Naive thymus-derived CD8-positive, alpha-beta T cell (primary cell): ENCODE measurements around the gene LRPAP1. TPM values are rescaled to one million over a fixed set of nuclear protein-coding genes. Genes with fewer than 3 reads are reported as not detected.
"Not testable (repeated sequence)": the region's sequence is repeated elsewhere in the genome, so short reads cannot be mapped to it uniquely, and the experiment has no call there.

ENCODE experiments used
- ATAC-seq, 2 donors: fragments of 150-1000 bp; cut with Tn5 transposase in 1 of 2; sonication (Bioruptor Pico), chemical (Tn5 transposase) in 1 of 2; 1 replicate in 1 of 2; 2 replicates in 1 of 2; pipeline ENCODE4 v1.10.0; 2021; ENCODE audit warnings: mild to moderate bottlenecking in 2 of 2, moderate library complexity in 2 of 2
- POLR2A ChIA-PET: fragments of 350-600 bp; sonication (Branson Sonifier 250); formaldehyde crosslinking; loops from one replicate; lab custom pipeline; 2021; ENCODE audit warnings: antibody characterized with exemption; lab: Charles Lee
- DNase-seq, 10 donors: peaks; one replicate each; pipeline versions ENCODE4 v3.0.0 to v3.0.0-alpha.2; 2020 to 2022
- H3K27ac Mint-ChIP-seq, 10 donors: one replicate each; pipeline ENCODE4 v1.8.0; 2020 to 2022; ENCODE audit warnings: mild to moderate bottlenecking in 10 of 10, mixed read lengths in 10 of 10, moderate library complexity in 4 of 10, inconsistent platforms in 1 of 10
- H3K27me3 Mint-ChIP-seq, 5 donors: one replicate each; pipeline ENCODE4 v1.8.0; 2021 to 2022; ENCODE audit warnings: mixed read lengths in 5 of 5
- H3K36me3 Mint-ChIP-seq, 3 donors: one replicate each; pipeline ENCODE4 v1.8.0; 2020 to 2022; ENCODE audit warnings: mixed read lengths in 3 of 3, mild to moderate bottlenecking in 2 of 3, inconsistent platforms in 1 of 3
- H3K4me1 Mint-ChIP-seq, 4 donors: one replicate each; pipeline ENCODE4 v1.8.0; 2021 to 2022; ENCODE audit warnings: mixed read lengths in 4 of 4
- H3K4me3 Mint-ChIP-seq, 10 donors: one replicate each; pipeline ENCODE4 v1.8.0; 2020 to 2022; ENCODE audit warnings: mild to moderate bottlenecking in 10 of 10, mixed read lengths in 10 of 10, moderate library complexity in 6 of 10, inconsistent platforms in 1 of 10
- H3K9me3 Mint-ChIP-seq, 9 donors: one replicate each; pipeline ENCODE4 v1.8.0; 2020 to 2022; ENCODE audit warnings: mixed read lengths in 9 of 9, mild to moderate bottlenecking in 3 of 9, inconsistent platforms in 1 of 9, moderate library complexity in 1 of 9
- polyA plus RNA-seq, 3 donors: library from polyadenylated mRNA; unstranded; fragments of 300-500 nt; fragmentation: Illumina TruSeq; gene quantifications; one replicate each; pipeline ENCODE4 v1.2.3, GENCODE V29; 2021
- total RNA-seq, 8 experiments: library from RNA in 2 of 8; stranded (reverse) in 2 of 8; gene quantifications; one replicate each; pipeline ENCODE4 v1.2.3 and lab custom pipeline; 2021 to 2026

Gene LRPAP1
- total and polyA plus RNA-seq, 5 experiments from 2014 or later: 82.0 to 126 (median 113) TPM

DNA sequence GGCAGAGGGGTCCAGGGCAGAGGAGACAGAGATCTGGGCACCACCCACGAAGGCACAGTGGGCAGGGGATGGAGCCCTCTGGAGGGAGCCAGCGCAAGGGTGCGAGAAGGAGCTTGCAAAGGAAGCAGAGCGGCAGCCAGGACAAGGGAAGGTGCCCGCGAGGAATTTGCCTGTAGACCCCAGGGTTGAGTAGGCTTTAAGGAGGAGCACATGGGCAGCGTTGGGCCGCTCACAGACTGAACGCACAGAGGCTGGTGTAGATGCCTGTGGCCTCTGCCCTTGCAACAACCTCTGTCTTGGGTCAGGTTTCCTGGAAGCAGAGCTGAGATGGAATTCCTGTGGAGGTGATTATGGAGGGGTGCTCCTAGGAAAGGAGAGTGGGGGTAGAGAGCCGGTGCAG, 3.6 kb upstream of the LRPAP1 start:
- Mint-ChIP-seq H3K27me3 (peaks cover 3 to 13% (median 7%) of the 10 kb centered on the region in 5 donors), H3K9me3 (peaks cover 0 to 18% (median 8%) of the 10 kb centered on the region in 9 donors), H3K4me1 (peaks cover 11 to 29% (median 18%) of the 10 kb centered on the region in 4 donors)
- H3K27ac Mint-ChIP-seq, H3K4me3 Mint-ChIP-seq, DNase-seq, ATAC-seq, POLR2A ChIA-PET, H3K36me3 Mint-ChIP-seq: not testable (repeated sequence)

DNA sequence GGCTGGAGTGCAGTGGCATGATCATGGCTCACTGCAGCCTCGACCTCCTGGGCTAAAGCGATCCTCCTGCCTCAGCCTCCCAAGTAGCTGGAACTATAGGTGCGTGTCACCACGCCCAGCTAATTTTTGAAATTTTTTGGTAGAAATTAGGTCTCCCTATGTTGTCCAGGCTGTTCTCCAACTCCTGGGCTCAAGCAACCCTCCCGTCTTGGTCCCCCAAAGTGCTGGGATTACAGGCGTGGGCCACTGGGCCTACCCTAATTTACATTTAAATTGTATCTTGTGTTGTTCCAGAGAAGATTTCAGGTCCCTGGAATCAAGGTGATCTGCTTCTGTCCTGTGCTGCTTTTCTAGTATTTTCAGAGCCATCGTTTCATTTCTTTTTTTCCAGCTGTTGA, 1.2 kb upstream of the LRPAP1 start:
- Mint-ChIP-seq H3K9me3 (peaks cover 0 to 16% (median 7%) of the 10 kb centered on the region in 9 donors), H3K36me3 (peaks cover 3 to 6% (median 5%) of the 10 kb centered on the region in 3 donors), H3K4me1 (peaks cover 11 to 43% (median 38%) of the 10 kb centered on the region in 4 donors), H3K4me3 (peak overlapping the region; percentile 50 to 100 (median 86)), H3K27ac (peak overlapping the region in 6 of 10 donors; percentile 34 to 83 (median 38)), H3K27me3 (peaks cover 3 to 13% (median 7%) of the 10 kb centered on the region in 5 donors)
- no peak for ATAC-seq
- no peak for DNase-seq
- POLR2A ChIA-PET: no interaction called here

GRCh38 chr4:3532751-3533422, 665 bp upstream of the LRPAP1 start:
- POLR2A ChIA-PET: interaction anchor here (0.6 kb wide), 1 partner anchor 806 kb away, joined by 3 read pairs; no protein-coding TSS in a partner anchor

GRCh38 chr4:3531318-3531878, 824 bp downstream of the LRPAP1 start:
- POLR2A ChIA-PET: no interaction called here
- peaks cover 13 to 60% (median 50%) of the 10 kb centered on the region in 4 donors for H3K4me1 Mint-ChIP-seq
- ATAC-seq (no peak), DNase-seq (no peak)
- H3K9me3 Mint-ChIP-seq: peaks cover 0 to 11% (median 5%) of the 10 kb centered on the region in 9 donors
- peaks cover 3 to 13% (median 7%) of the 10 kb centered on the region in 5 donors for H3K27me3 Mint-ChIP-seq
- peak overlapping the region; percentile 86 to 100 (median 99) for H3K4me3 Mint-ChIP-seq
- H3K36me3 Mint-ChIP-seq: peaks cover 4 to 16% (median 5%) of the 10 kb centered on the region in 3 donors
- peak overlapping the region in 8 of 10 donors; percentile 53 to 98 (median 89) for H3K27ac Mint-ChIP-seq

More at GRCh38 chr4:3532751-3533422, 665 bp upstream of the LRPAP1 start:
- ATAC-seq: no peak
- Mint-ChIP-seq H3K27me3 (peaks cover 3 to 13% (median 7%) of the 10 kb centered on the region in 5 donors), H3K4me3 (peak overlapping the region; percentile 98 to 100 (median 99)), H3K4me1 (peaks cover 11 to 47% (median 43%) of the 10 kb centered on the region in 4 donors), H3K27ac (peak overlapping the region in 9 of 10 donors; percentile 37 to 99 (median 98)), H3K36me3 (peaks cover 4 to 10% (median 5%) of the 10 kb centered on the region in 3 donors), H3K9me3 (peaks cover 0 to 16% (median 7%) of the 10 kb centered on the region in 9 donors)
- DNase-seq: no peak

DNA sequence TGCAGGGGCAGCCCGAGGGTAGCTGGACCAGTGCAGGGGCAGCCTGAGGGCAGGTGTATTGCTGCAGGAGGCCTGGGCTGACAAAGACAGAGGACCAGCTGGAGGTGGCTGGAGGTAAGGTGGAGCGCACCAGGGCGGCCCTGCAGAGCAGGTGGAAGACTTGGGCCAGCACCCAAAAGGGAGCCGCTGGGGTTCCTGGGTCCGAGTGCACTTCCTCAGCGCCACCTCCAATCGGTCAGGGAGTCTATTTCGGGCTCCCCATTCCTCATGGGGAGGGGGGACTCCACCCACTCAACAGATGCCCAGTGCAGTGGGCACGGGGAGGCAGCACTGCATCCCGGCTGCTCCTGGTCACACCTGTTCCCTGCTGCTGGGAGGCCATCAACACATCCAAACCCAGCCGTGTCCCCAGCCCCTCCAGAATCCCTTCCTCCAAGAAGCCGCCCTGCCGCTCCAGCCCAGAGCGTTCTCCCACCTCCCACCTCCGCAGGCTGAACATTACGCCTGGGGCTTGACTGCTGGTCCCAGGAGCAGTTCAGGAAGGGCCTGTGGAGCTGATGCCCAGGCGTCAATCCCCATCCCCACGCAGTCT, 1.5 kb downstream of the LRPAP1 start:
- Mint-ChIP-seq H3K27ac (peak overlapping the region in 8 of 10 donors; percentile 3 to 98 (median 69)), H3K36me3 (peaks cover 4 to 16% (median 5%) of the 10 kb centered on the region in 3 donors), H3K4me3 (peak overlapping the region; percentile 86 to 100 (median 99)), H3K9me3 (peaks cover 0 to 9% (median 5%) of the 10 kb centered on the region in 9 donors), H3K27me3 (peaks cover 3 to 12% (median 7%) of the 10 kb centered on the region in 5 donors), H3K4me1 (peaks cover 13 to 61% (median 50%) of the 10 kb centered on the region in 4 donors)
- DNase-seq (no peak), ATAC-seq (no peak)
- POLR2A ChIA-PET: no interaction called here

GRCh38 chr4:3530051-3530450, 2.2 kb downstream of the LRPAP1 start:
- H3K27ac Mint-ChIP-seq: peak overlapping the region in 6 of 10 donors; percentile 12 to 53 (median 38)
- peaks cover 13 to 61% (median 50%) of the 10 kb centered on the region in 4 donors for H3K4me1 Mint-ChIP-seq
- ATAC-seq (no peak), DNase-seq (no peak)
- peaks cover 0 to 2% (median 0%) of the 10 kb centered on the region in 9 donors for H3K9me3 Mint-ChIP-seq
- POLR2A ChIA-PET: no interaction called here
- peaks cover 0 to 5% (median 1%) of the 10 kb centered on the region in 5 donors for H3K27me3 Mint-ChIP-seq
- H3K36me3 Mint-ChIP-seq: peaks cover under 1 to 24% (median 2%) of the 10 kb centered on the region in 3 donors
- H3K4me3 Mint-ChIP-seq: peak overlapping the region; percentile 52 to 100 (median 96)

- ATAC-seq: no peak
- H3K27ac Mint-ChIP-seq: peak overlapping the region in 1 of 10 donors; percentile 5
- DNase-seq: no peak
- H3K4me1 Mint-ChIP-seq: peaks cover 15 to 65% (median 50%) of the 10 kb centered on the region in 4 donors
- peaks cover 0 to 30% (median 2%) of the 10 kb centered on the region in 3 donors for H3K36me3 Mint-ChIP-seq
- POLR2A ChIA-PET: no interaction called here
- H3K9me3 Mint-ChIP-seq: peaks cover 0 to 2% (median 0%) of the 10 kb centered on the region in 9 donors
- peak overlapping the region in 8 of 10 donors; percentile 54 to 100 (median 96) for H3K4me3 Mint-ChIP-seq
- H3K27me3 Mint-ChIP-seq: no peaks in the 10 kb centered on the region
Measured at GRCh38 chr4:3529363-3529762, 2.9 kb downstream of the LRPAP1 start.

DNA sequence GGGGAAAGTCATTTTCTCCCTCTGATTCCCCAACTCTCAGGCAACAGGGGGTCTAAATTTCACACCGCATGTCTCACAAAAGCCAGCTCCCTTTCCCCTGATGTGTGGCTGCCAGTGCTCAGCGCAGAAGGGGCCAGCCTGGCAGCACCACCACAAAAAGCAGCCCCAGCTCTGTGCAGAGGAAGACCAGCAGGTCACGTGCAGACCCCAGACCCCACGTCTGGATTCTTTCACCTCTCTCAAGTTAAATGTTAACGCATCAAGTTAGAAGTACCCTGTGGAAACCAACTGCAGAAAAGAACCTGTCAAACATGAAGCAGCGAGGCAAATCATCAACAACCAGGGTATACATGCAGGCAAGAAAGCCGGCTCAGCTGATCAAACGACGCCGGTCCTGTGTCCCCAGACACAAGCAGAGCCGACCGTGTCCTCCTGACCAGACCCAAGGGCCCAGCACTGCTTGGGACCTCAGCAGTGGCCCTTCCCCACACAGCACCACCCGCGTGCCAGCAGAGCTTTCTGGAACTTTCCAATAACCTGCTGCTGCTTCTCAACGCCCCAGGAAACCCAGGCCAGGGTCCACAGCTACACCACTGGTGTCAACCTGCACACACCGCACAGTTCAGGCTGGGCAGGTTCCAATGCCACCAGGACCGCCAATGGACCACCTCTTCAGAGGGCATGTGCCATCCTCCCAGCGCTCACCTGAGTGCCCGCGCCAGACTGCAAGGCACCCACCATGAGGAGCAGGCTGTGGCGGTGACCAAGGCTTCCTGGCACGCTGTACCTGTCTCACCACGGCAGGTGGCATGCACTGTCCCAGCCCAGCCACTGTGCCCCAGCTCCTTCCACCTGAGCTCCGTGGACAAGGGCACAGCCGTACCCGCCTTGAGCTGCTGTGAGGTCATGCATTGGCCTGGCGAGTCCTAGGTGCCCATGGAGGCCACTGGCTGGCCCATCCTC, 4.0 kb downstream of the LRPAP1 start:
- no peaks in the 10 kb centered on the region for H3K27me3 Mint-ChIP-seq
- H3K27ac Mint-ChIP-seq: peak overlapping the region in 2 of 10 donors; percentile 18 to 47
- peaks cover 0 to 40% (median 2%) of the 10 kb centered on the region in 3 donors for H3K36me3 Mint-ChIP-seq
- H3K9me3 Mint-ChIP-seq: no peaks in the 10 kb centered on the region
- H3K4me3 Mint-ChIP-seq: peak overlapping the region in 2 of 10 donors; percentile 14 to 39
- peaks cover 14 to 63% (median 44%) of the 10 kb centered on the region in 4 donors for H3K4me1 Mint-ChIP-seq
- POLR2A ChIA-PET: no interaction called here
- no peak for DNase-seq
- ATAC-seq: no peak

DNA sequence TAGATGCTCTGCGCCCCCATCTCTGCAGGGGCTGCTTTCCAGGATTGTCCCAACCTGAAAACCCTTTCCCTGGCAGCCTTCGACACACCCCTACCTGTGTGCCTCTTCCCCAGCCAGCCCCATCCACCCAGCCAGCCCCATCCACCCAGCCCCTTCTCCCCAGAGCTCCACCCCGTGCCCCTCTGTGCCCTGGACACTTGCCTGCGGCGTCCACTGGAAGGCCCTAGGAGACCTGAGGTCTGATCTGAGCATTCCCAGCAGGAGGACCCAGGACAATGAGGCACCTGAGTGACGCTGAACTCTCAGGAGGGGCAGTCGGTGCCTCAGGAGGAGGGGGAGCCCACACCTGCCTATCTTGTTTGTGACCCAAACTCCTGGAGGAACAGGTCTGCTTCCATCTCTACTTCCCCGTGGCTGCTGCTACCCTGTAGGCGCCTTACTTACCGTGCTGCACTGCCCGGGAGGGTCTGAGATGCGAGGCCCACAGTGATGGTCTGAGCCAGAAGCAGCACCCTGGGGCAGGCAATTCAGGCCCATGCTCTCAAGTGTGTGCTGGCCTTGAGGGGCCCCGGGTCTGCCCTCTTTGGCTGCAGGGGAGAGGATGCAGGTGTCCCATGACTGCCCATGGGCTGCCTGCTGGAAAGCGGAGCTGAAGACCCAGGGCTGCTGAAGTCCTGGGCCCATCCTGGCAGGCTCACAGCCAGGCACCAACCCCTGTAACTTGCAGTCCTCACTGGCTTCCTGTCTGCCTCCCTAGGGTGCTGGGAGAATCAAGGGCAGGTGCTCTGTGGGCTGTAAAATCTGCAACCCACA, 4.9 kb downstream of the LRPAP1 start:
- Mint-ChIP-seq H3K4me1 (peaks cover 14 to 60% (median 39%) of the 10 kb centered on the region in 4 donors), H3K4me3 (peak overlapping the region in 1 of 10 donors; percentile 24), H3K27me3 (no peaks in the 10 kb centered on the region), H3K36me3 (peaks cover 0 to 43% (median 2%) of the 10 kb centered on the region in 3 donors), H3K9me3 (no peaks in the 10 kb centered on the region), H3K27ac (peak overlapping the region in 3 of 10 donors; percentile 44 to 71 (median 48))
- no peak for DNase-seq
- ATAC-seq: no peak
- POLR2A ChIA-PET: no interaction called here

DNA sequence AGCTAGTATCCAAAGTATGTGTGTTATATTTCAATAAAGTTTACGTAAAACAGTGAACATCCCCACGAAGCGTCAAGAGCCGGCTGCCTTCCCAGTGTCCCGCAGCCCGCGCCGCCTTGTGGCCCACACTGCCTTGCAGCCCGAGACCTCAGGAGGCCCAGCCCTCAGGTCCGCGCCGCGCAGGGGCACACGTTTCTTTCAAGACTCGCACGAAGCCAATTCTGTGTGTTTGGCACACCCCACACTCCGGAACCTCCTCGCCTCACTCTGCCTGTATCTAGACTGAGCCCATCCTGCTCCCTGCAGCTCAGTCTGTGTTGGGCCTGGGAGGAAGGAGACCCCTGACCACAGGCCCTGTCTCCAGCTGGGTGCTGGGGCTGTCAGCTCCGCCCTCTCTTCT, 5.8 kb downstream of the LRPAP1 start:
- Mint-ChIP-seq H3K27ac (peak overlapping the region in 4 of 10 donors; percentile 39 to 73 (median 72)), H3K36me3 (peaks cover 0 to 48% (median 3%) of the 10 kb centered on the region in 3 donors), H3K4me3 (peak overlapping the region in 1 of 10 donors; percentile 24), H3K4me1 (peaks cover 9 to 54% (median 32%) of the 10 kb centered on the region in 4 donors), H3K9me3 (no peaks in the 10 kb centered on the region), H3K27me3 (no peaks in the 10 kb centered on the region)
- DNase-seq: no peak
- ATAC-seq: no peak
- POLR2A ChIA-PET: no interaction called here
